Stimulated activated CD4-positive, alpha-beta T cell treated with anti-CD3 and anti-CD28 coated beads, Interleukin-4, amount 100 ng/mL, for 4 hours (primary cell): ENCODE data around the gene PCDH10.
"Not testable (repeated sequence)": the region's sequence is repeated elsewhere in the genome, so short reads cannot be mapped to it uniquely, and the experiment has no call there.

ENCODE experiments used
- DNase-seq, 2 experiments: peaks; one replicate each; pipeline ENCODE4 v3.0.0-alpha.2; 2020

The PCDH10 gene

DNA sequence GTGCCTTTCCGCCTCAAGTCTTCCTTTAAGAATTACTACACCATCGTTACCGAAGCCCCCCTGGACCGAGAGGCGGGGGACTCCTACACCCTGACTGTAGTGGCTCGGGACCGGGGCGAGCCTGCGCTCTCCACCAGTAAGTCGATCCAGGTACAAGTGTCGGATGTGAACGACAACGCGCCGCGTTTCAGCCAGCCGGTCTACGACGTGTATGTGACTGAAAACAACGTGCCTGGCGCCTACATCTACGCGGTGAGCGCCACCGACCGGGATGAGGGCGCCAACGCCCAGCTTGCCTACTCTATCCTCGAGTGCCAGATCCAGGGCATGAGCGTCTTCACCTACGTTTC lies 2.2 kb downstream of the PCDH10 start:
- no peak for DNase-seq

DNA sequence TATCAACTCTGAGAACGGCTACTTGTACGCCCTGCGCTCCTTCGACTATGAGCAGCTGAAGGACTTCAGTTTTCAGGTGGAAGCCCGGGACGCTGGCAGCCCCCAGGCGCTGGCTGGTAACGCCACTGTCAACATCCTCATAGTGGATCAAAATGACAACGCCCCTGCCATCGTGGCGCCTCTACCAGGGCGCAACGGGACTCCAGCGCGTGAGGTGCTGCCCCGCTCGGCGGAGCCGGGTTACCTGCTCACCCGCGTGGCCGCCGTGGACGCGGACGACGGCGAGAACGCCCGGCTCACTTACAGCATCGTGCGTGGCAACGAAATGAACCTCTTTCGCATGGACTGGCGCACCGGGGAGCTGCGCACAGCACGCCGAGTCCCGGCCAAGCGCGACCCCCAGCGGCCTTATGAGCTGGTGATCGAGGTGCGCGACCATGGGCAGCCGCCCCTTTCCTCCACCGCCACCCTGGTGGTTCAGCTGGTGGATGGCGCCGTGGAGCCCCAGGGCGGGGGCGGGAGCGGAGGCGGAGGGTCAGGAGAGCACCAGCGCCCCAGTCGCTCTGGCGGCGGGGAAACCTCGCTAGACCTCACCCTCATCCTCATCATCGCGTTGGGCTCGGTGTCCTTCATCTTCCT lies 2.7 kb downstream of the PCDH10 start:
- DNase-seq = no peak

DNA sequence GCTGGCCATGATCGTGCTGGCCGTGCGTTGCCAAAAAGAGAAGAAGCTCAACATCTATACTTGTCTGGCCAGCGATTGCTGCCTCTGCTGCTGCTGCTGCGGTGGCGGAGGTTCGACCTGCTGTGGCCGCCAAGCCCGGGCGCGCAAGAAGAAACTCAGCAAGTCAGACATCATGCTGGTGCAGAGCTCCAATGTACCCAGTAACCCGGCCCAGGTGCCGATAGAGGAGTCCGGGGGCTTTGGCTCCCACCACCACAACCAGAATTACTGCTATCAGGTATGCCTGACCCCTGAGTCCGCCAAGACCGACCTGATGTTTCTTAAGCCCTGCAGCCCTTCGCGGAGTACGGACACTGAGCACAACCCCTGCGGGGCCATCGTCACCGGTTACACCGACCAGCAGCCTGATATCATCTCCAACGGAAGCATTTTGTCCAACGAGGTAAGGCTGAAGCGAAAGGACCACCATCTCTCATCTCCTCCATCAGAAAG lies 3.3 kb downstream of the PCDH10 start:
- DNase-seq = no peak

DNA sequence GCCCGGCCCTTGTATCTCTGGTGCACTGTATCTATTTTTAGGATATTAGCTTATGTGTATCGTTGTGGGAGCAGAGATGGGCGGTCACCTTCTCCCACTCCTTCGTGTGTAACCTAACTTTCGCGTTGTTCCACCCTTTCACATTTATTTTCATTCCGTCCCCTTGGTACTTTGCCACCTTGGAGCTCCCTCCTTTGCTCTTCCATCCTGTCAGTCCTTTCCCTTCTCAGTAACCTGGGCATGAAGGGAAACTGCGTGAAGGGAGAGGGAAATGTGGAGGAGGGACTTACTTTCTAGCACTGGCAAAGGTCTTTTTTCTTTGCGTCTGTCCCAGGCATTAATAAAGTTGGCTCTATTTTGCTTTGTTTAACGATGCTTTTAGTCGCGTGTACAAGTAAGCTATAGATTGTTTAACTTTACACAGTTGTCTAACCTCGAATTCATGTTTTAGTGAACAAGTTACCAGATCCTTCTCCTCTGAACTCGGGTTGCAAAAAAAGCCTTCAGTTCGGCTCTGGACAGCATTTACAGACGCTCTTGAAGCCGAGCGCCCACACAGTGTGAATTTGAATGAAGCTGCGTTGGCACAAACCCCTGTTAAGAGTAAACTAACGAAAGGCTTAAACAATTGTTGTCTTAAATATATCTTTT lies 3.9 kb downstream of the PCDH10 start:
- no peak for DNase-seq

DNA sequence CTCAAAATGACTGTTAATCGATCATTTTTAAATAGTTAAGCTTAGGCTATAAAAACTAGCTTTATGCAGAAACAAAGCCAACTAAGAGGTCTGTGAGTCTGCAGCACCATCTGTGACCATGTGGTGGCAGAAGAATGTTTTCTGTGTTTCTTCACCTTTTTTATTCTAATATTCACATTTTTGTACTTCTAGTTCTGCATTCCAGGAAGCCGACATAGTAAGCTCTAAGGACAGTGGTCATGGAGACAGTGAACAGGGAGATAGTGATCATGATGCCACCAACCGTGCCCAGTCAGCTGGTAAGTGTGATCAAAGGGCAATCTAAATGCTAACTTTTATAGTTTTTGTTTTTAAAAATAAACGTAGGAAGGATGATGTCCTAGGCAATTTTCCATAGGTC lies 5.6 kb downstream of the PCDH10 start:
- DNase-seq = no peak

DNA sequence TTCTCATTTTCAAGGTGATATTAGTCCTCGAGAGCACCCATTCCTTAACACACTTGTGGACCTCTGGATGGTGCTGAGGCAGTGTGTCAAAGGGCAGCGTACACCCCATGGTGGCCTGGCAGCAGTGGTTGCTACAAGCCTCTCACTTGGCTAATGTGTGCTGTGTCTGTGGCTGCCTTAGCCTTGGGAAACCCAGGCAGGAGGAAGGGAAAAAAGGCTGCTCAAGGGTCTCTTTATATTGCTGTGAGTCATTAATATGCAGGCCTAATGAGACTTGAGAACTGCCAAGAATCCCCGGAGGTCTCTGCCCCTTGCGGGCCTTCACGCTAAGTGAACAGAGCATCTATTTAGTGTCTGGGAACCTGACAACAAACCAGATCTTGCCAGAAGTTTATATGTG lies 7.0 kb downstream of the PCDH10 start:
- no peak for DNase-seq

DNA sequence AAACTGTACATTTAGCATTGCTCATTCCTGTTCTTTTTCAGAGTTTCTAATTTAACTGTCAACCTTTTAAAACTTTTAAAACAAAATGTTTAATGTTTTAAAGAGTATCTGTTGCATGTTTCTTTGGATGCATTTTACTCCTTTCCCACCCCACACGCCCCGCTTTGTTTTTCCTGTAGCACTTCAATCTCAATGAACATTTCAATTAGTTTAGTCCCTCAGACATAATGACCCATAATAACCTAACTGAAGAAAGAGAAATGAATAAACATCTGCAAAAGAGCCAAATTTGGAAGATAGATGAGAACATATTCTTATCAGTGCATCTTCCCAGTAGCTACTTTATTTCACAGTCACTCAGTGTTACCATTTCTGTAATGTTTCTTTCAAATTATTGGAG lies 7.5 kb downstream of the PCDH10 start:
- DNase-seq = no peak

DNA sequence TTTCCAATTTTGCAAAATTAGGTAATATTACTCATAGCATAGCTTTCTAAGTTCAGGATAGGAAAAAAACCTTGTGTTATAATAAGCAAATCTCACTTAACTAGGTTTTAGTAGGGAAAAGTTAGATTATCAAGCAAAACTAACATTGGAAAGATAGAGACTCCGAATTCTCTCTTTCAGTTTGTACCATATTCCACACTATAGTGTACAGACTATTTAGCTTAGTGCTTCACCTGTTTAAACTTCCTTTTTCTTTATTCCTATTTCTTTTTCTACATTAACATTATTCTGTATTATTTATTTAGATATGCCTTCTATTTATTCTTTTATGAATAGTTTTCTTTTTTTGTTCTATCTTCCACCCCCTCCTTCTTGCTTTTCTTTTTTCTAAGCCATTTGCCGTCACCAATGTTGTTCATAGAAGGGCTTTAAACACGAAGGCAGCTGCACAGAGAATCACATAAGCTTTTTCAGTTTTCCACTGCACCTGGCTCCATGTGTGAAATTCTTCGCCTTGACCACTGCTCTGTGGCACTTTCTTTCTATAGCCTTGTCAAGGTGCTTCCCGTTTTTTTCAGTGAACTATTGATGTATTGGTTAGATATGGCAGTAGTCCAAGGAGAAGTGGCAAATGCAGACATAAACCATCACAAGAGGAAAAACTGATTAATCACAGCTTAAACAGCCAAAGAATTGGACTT lies 8.5 kb downstream of the PCDH10 start:
- DNase-seq = no peak

DNA sequence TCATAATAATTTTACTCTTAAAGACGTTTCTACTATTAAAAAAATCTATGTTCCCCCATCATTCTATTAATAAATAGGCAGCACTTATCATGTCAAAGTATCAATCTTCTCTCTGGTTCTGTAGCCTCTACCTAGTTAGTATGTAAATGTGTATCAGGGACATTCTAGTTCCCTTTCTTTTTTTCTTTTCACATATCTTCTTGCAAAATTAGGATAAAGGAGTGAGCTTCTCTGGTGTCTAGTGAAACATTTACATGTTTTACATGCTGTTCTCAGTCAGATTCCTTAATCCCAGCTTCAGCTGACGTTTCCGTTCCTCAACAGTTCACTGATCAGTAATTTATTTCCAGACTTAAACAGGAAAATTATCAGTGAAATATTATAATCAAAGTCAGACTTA lies 11.8 kb downstream of the PCDH10 start:
- DNase-seq = no peak

DNA sequence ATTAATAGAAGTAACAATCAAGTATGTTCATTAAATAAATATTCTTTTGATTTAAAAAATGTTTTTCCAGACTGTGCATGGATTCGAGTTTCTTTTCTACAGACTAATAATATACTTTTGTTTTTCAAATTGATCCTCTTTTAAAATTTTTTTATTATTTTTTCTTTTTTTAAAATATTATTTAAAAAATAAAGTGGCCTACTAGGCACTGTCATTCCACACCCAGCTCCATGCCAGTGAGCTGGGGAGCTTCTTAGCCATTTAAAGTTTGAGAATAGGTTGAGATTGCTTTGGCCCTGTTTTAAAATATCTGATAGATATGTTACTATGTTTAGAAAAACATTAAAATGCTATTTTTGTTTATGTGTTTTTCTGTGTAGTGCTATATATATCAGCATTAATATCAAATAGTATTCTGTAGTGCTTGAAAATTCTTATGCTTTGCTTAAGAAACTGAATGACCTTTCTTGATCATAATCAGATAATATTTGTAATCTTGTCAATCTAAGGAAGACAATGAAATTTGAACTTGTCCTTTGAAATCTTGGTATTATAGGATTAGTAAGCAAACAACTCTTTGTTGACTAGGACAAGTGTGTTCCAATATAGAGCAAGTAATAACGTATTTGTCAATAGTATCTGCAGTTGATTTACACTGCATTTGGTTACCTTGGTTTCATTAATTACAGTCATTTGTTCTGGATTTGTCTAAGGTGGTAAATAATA lies 12.6 kb downstream of the PCDH10 start:
- no peak for DNase-seq

DNA sequence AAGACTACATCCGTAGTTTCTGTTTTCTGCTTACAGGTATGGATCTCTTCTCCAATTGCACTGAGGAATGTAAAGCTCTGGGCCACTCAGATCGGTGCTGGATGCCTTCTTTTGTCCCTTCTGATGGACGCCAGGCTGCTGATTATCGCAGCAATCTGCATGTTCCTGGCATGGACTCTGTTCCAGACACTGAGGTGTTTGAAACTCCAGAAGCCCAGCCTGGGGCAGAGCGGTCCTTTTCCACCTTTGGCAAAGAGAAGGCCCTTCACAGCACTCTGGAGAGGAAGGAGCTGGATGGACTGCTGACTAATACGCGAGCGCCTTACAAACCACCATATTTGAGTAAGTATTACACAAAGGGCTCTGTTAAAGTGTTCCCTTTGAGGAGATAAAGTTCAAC lies 13.8 kb downstream of the PCDH10 start:
- DNase-seq = no peak

DNA sequence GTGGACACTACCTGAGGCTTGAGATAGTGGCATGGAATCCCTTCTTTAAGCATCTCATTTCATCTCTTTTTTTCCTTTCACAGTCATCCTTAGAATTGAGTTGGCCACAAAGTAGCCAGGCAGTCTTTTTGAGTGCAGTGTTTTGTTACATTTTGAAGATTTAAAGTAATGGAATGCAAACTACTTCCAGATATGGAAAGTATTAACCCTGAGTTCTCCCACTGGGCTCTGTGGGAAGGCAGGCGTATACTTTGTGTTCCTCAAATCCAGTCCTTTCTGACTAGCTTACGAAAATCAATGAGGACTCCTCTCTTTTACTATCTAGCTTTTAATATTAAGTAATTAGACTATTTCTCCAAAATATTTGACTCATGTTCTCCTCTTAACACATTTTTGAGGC lies 29.9 kb downstream of the PCDH10 start:
- DNase-seq = no peak

DNA sequence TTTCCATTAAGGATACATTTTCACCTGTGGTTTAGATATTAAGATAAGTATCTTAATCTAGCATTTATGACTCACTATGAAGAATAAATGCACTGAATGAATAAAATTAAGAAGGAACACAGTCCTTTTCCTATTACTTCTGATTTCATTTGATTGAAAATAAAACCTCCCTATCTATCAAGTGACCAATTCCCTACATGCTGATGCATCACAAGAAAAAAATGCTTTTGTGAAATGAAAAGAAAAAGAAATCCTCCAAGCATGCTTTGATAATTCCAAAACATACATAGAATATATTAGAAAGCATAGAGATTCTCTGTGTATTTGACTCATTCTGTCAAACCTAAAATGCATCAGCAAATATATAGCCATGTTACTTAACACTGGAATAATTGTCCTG lies 37.1 kb downstream of the PCDH10 start:
- no peak for DNase-seq

DNA sequence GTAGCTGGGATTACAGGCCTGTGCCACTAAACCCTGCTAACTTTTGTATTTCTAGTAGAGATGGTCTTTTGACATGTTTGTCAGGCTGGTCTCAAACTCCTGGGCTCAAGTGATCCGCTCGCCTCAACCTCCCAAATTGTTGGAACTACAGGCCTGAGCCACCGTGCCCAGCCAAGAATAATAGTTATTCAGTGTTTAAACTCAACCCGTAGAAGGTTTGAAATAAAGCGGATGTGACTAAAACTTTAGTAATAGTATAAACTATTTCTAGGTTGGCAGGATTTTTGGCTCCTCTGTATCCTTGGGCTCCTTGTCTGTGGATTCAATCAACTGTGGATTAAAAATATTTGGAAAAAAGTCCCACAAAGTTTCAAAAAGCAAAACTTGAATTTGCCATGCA lies 37.8 kb downstream of the PCDH10 start:
- DNase-seq = no peak

DNA sequence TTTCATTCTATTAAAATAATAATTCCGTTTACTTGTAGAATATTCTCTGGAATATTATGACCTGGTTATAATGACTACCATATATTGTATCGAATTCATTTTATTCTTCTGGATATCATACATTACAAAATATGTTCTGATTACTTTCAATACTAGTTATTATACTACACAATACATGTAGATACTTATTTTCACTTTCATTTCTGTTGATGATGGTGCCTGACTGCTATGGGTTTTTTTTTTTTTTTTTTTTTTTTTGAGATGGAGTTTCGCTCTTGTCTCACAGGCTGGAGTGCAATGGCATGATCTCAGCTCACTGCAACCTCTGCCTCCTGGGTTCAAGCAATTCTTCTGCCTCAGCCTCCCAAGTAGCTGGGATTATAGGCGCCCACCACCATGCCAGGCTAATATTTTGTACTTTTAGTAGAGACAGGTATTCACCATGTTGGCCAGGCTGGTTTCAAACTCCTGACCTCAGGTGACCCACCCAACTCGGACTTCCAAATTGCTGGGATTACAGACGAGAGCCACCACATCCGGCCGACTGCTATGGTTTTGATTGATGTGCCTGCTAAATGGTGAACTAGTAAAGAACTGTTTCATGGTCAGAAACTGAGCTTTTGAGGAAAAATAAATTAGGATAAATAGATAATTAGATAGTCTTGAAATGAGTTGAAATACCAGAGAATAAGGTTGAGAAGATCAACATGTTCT lies 39.5 kb downstream of the PCDH10 start:
- DNase-seq = no peak

DNA sequence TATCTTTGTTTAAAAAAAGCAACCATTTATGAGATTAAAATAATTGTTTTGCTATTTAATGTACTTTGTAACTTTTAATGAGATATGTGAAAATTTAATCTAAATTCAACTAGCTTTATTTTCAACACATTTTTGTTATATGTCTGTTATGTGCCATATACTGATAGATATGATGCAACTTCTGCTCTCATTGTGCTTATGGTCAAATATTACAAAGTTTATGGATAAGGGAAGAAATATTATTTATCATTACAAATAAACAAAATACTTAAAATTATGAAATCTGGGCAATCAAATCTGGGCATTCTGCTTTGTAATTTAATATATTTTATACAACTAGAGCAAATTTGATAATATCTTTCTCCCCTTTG lies 40.0 kb downstream of the PCDH10 start:
- DNase-seq = no peak

DNA sequence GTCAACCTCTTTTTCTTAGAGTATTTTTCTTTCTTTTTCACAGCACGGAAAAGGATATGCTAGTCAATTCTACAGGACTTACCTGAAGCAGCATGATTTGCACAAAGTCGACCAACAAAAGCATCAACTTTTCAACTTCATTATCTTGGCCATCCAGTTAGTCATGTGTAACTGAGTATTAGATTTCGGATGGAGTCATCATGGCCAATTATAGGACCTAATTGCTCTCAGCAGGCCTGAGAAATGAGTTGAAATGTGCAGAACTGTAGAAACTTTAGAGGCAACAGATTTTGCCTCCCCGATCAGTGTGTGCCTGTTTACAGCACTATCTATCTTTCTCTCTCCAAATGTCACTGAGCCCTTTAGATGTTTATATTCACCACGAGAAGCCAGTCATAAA lies 41.0 kb downstream of the PCDH10 start:
- DNase-seq = no peak

DNA sequence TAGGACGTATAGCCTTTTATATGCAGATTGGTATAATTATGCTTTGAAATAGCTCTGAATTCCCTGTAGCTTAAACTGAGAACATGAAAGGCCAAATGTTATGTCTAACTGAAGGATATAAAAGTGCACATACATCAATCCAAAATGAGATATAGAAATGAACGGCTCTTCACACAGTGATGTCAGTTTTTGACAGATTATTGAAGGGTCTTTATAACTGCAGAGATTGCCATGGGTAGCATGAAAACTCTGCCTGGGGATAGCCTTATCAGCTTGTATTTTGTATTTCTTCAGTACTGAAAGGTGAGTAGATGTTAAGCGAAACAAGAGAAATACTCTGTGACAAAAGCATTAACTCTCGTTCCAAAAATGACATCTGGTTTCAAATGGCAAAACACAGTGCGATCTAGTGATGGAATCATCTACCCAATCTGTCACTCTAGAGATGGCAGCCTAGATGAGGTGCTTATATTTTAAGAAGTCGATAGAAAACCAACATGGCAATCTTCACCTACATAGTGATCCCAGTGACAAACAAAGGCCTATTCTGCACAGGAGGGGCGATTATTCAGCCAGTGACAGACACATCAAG lies 59.7 kb downstream of the PCDH10 start:
- no peak for DNase-seq

DNA sequence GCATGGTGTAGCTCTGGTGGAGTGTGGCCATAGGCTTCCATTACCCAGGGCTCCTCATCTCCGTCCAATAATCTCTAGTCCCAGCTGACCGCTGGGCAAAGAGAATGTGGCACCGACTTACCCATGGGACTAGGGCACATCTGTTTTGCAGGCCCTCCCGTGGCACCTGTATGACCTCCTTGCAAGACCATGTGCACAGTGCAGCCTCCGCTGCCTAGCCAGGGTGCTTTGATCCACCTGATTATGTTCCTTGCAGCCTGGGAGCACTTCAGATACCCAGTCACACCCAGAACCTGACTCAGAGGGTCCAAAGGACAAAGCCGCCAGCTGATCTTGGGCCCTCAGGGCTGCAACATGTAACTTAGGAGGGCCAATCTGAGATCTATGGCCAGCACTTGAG lies 84.8 kb downstream of the PCDH10 start:
- DNase-seq = no peak

DNA sequence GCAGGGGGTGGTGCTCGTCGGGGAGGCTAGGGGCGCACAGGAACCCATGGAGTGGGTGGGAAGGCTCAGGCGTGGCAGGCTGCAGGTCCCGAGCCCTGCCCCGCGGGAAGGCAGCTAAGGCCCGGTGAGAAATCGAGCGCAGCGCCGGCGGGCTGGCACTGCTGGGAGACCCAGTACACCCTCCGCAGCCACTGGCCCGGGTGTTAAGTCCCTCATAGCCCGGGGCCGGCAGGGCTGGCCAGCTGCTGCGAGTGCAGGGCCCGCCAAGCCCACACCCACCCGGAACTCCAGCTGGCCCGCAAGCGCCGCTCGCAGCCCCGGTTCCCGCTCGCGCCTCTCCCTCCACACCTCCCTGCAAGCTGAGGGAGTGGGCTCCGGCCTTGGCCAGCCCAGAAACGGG lies 91.4 kb downstream of the PCDH10 start:
- DNase-seq = not testable (repeated sequence)
